BLaER1 treated with 17β-estradiol and CSF1 and Interleukin-3, amounts not matched to agents 10 nM and 100 nM (cell line): Measurements from ENCODE around the gene PARP1.
A peak's percentile ranks its signal among the peaks of the same experiment; 100 is the strongest.

Source experiments
- H3K27ac ChIP-seq, 11 experiments: shearing (Covaris generic); formaldehyde crosslinking; 2 replicates each; pipeline ENCODE4 v1.8.1; 2022
- H3K27me3 ChIP-seq, 11 experiments: shearing (Covaris generic); formaldehyde crosslinking; 2 replicates each; pipeline ENCODE4 v1.8.1; 2022
- H3K36me3 ChIP-seq, 11 experiments: shearing (Covaris generic); formaldehyde crosslinking; 2 replicates each; pipeline ENCODE4 v1.8.1; 2022
- H3K4me1 ChIP-seq, 10 experiments: shearing (Covaris generic); formaldehyde crosslinking; 2 replicates each; pipeline ENCODE4 v1.8.1; 2022
- H3K4me2 ChIP-seq, 11 experiments: shearing (Covaris generic); formaldehyde crosslinking; 2 replicates each; pipeline ENCODE4 v1.8.1; 2022
- H3K4me3 ChIP-seq, 10 experiments: shearing (Covaris generic); formaldehyde crosslinking; 2 replicates each; pipeline ENCODE4 v1.8.1; 2022
- H3K9ac ChIP-seq, 11 experiments: shearing (Covaris generic); formaldehyde crosslinking; 2 replicates each; pipeline ENCODE4 v1.8.1; 2022
- H3K9me3 ChIP-seq, 11 experiments: shearing (Covaris generic); formaldehyde crosslinking; replicated peaks in 1 of 11; 2 replicates each; pipeline ENCODE4 v1.8.1; 2022
- H4K20me1 ChIP-seq, 11 experiments: shearing (Covaris generic); formaldehyde crosslinking; 2 replicates each; pipeline ENCODE4 v1.8.1; 2022
- Cebpa-rat ChIP-seq, 11 experiments: shearing (Covaris generic); IDR thresholded peaks; 2 replicates each; pipeline ENCODE4 v1.8.1; 2022

Gene PARP1

GRCh38 chr1:226371027-226371694 lies 36.7 kb downstream of the PARP1 start:
- peak overlapping the region in 10 of 11 experiments; percentile 4 to 87 (median 80); a peak in 19 of 22 replicates for H3K9ac ChIP-seq
- H3K4me2 ChIP-seq: peak overlapping the region; percentile 84 to 98 (median 96)
- peaks cover 81 to 92% (median 83%) of the 10 kb centered on the region in 11 experiments for H3K36me3 ChIP-seq
- peaks cover 0 to 59% (median 18%) of the 10 kb centered on the region in 11 experiments; a peak in 14 of 22 replicates for H4K20me1 ChIP-seq
- H3K4me3 ChIP-seq: peak overlapping the region in 8 of 10 experiments; percentile 47 to 69 (median 62); a peak in 14 of 20 replicates
- TF ChIP-seq Cebpa-rat (IDR thresholded peaks at IDR 0.05): no peak
- H3K9me3 ChIP-seq: no peaks in the 10 kb centered on the region
- H3K4me1 ChIP-seq: peaks cover 51 to 92% (median 84%) of the 10 kb centered on the region in 10 experiments
- no peaks in the 10 kb centered on the region for H3K27me3 ChIP-seq
- peak overlapping the region in 10 of 11 experiments; percentile 43 to 97 (median 90); a peak in 19 of 22 replicates for H3K27ac ChIP-seq

DNA sequence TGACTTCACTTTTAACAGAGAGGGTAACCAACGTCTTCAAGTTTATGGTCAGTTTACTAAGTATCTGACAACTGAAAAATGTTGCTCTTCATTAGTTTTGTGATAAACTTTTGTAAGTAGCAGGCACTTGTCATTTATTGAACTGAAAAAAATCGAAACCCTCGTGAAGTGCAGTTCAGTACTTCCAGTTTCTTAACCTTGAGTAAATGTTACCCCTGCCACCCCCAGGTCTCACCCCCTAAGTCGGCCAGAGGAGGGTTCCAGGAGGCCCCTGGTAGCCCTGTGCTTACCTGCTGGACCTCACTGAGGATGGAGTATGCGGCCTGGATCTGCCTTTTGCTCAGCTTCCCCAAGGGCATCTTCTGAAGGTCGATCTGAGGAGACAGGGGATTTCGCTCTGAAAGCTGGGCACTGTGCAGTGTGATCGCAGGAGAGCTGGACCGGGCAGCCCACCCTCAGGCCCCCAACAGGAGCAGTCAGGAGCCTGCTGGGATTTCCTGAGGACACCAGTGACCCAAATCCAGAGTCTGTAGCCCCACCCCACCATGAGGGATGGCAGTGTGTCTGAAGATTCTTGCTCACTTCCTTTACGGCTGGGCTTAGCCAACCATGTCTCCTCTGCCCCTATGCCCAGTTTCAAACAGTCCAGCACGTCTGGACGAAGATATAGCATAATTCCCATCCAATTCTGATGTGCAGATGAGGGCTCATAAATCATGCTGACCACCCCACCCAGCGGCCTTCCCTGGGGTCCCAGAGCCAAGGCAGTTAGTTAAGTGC lies 37.6 kb downstream of the PARP1 start:
- H3K9ac ChIP-seq: peak overlapping the region in 10 of 11 experiments; percentile 4 to 87 (median 80); a peak in 19 of 22 replicates
- peak overlapping the region; percentile 84 to 98 (median 96) for H3K4me2 ChIP-seq
- TF ChIP-seq Cebpa-rat (IDR thresholded peaks at IDR 0.05): no peak
- peaks cover 81 to 92% (median 83%) of the 10 kb centered on the region in 11 experiments for H3K36me3 ChIP-seq
- peak overlapping the region in 8 of 10 experiments; percentile 47 to 69 (median 62); a peak in 16 of 20 replicates for H3K4me3 ChIP-seq
- peaks cover 0 to 67% (median 19%) of the 10 kb centered on the region in 11 experiments; a peak in 14 of 22 replicates for H4K20me1 ChIP-seq
- H3K27me3 ChIP-seq: no peaks in the 10 kb centered on the region
- peak overlapping the region in 10 of 11 experiments; percentile 43 to 97 (median 90); a peak in 19 of 22 replicates for H3K27ac ChIP-seq
- no peaks in the 10 kb centered on the region for H3K9me3 ChIP-seq
- H3K4me1 ChIP-seq: peaks cover 51 to 95% (median 86%) of the 10 kb centered on the region in 10 experiments

GRCh38 chr1:226369110-226369509 lies 38.8 kb downstream of the PARP1 start:
- TF ChIP-seq Cebpa-rat (IDR thresholded peaks at IDR 0.05): peak in 2 of 11 experiments; percentile 38 to 73; a peak in 2 of 22 replicates
- Histone ChIP-seq H3K4me1 (peaks cover 46 to 83% (median 74%) of the 10 kb centered on the region in 10 experiments), H4K20me1 (peaks cover 0 to 65% (median 21%) of the 10 kb centered on the region in 11 experiments; a peak in 15 of 22 replicates), H3K9me3 (no peaks in the 10 kb centered on the region), H3K4me2 (peak overlapping the region; percentile 84 to 98 (median 96)), H3K4me3 (peak overlapping the region in 8 of 10 experiments; percentile 33 to 69 (median 62); a peak in 14 of 20 replicates), H3K36me3 (peaks cover 81 to 92% (median 83%) of the 10 kb centered on the region in 11 experiments), H3K27ac (peak overlapping the region in 10 of 11 experiments; percentile 12 to 97 (median 90); a peak in 18 of 22 replicates), H3K27me3 (no peaks in the 10 kb centered on the region), H3K9ac (peak overlapping the region in 9 of 11 experiments; percentile 13 to 87 (median 83); a peak in 17 of 22 replicates)

GRCh38 chr1:226366290-226366689 lies 41.6 kb downstream of the PARP1 start:
- no peaks in the 10 kb centered on the region for H3K9me3 ChIP-seq
- H3K9ac ChIP-seq: no peak overlapping the region
- 0 out of 22 replicates have a peak overlapping the region, but pooled peaks of 2 of the 11 experiments have one; percentile 1 to 27 for H3K4me2 ChIP-seq
- H3K27me3 ChIP-seq: no peaks in the 10 kb centered on the region
- no peak for TF ChIP-seq Cebpa-rat (IDR thresholded peaks at IDR 0.05)
- peaks cover 31 to 55% (median 45%) of the 10 kb centered on the region in 10 experiments for H3K4me1 ChIP-seq
- H4K20me1 ChIP-seq: peaks cover 7 to 71% (median 27%) of the 10 kb centered on the region in 11 experiments; a peak in 17 of 22 replicates
- peak overlapping the region in 6 of 11 experiments; percentile 12 to 96 (median 22); a peak in 8 of 22 replicates for H3K27ac ChIP-seq
- H3K36me3 ChIP-seq: peaks cover 82 to 92% (median 85%) of the 10 kb centered on the region in 11 experiments
- H3K4me3 ChIP-seq: no peak overlapping the region

DNA sequence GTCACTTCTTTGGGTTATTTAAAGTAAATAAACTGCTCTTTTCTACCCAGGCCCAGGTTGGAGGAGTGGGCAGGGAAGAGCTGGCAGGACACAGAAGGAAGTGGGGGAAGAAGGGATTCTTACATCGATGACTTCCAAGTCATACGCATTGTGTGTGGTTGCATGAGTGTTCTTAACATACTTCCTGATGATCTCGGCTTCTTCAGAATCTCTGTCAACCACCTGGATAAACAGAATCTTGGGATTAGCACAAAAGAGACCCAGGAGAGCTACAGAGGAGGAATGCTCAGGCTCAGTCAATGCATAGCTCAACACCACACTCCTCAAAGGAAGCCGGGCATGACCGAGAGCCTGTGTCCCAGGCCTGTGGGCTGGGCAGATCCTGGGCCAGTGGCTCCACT lies 42.1 kb downstream of the PARP1 start:
- H3K27ac ChIP-seq: peak overlapping the region in 6 of 11 experiments; percentile 12 to 95 (median 22); a peak in 8 of 22 replicates
- H3K36me3 ChIP-seq: peaks cover 87 to 94% (median 89%) of the 10 kb centered on the region in 11 experiments

DNA sequence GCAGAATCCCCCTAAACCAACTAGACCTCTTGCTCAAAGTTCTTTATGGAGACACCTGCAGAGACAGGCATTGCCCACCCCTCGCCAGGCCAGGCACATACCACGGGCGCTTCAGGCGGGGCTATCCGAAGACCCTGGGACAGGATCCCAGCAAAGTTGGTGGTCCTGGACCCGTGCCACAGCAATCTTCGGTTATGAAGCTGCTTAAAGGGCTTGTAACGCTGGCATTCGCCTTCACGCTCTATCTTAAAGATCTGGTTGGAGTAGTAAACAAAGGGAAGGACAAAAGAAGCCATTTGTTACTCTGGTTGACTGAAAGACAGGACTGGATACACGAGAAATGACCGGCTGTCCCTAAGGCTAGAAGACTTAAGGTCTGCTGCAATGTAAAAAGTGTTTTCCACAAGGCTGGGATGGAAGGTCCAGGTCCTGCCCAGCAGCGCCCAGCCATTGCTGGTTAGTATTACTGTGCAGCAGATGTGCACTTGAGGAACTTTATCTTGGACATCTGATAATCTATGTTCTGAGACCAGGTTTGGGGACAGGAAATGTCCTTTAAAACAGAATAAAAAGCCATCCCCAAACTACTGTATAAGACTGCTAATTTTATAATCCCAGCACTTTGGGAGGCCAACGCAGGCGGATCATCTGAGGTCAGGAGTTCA lies 42.9 kb downstream of the PARP1 start:
- Histone ChIP-seq H3K4me3 (no peak overlapping the region), H3K27ac (peak overlapping the region in 2 of 11 experiments; percentile 2 to 95; a peak in 1 of 22 replicates), H3K4me2 (no peak overlapping the region), H3K36me3 (peaks cover 91 to 99% (median 93%) of the 10 kb centered on the region in 11 experiments), H3K9ac (no peak overlapping the region), H3K9me3 (no peaks in the 10 kb centered on the region), H3K4me1 (peaks cover 18 to 42% (median 33%) of the 10 kb centered on the region in 10 experiments), H3K27me3 (no peaks in the 10 kb centered on the region), H4K20me1 (peaks cover 7 to 77% (median 31%) of the 10 kb centered on the region in 11 experiments; a peak in 17 of 22 replicates)
- TF ChIP-seq Cebpa-rat (IDR thresholded peaks at IDR 0.05): no peak

More for the DNA sequence above, 42.1 kb downstream of the PARP1 start:
- peaks cover 26 to 50% (median 41%) of the 10 kb centered on the region in 10 experiments for H3K4me1 ChIP-seq
- TF ChIP-seq Cebpa-rat (IDR thresholded peaks at IDR 0.05): no peak
- no peak overlapping the region for H3K4me3 ChIP-seq
- H3K4me2 ChIP-seq: 0 out of 22 replicates have a peak overlapping the region, but pooled peaks of 2 of the 11 experiments have one; percentile 1 to 27
- no peaks in the 10 kb centered on the region for H3K9me3 ChIP-seq
- no peaks in the 10 kb centered on the region for H3K27me3 ChIP-seq
- peaks cover 7 to 76% (median 27%) of the 10 kb centered on the region in 11 experiments; a peak in 17 of 22 replicates for H4K20me1 ChIP-seq
- no peak overlapping the region for H3K9ac ChIP-seq

- Histone ChIP-seq H3K27ac (peak overlapping the region in 2 of 11 experiments; percentile 2 to 24; a peak in 1 of 22 replicates), H3K27me3 (no peaks in the 10 kb centered on the region), H3K4me2 (no peak overlapping the region), H4K20me1 (peaks cover 7 to 77% (median 31%) of the 10 kb centered on the region in 11 experiments; a peak in 17 of 22 replicates), H3K4me1 (peaks cover 13 to 37% (median 28%) of the 10 kb centered on the region in 10 experiments), H3K4me3 (no peak overlapping the region), H3K9ac (no peak overlapping the region), H3K36me3 (peaks cover 94 to 99% (median 94%) of the 10 kb centered on the region in 11 experiments), H3K9me3 (no peaks in the 10 kb centered on the region)
- TF ChIP-seq Cebpa-rat (IDR thresholded peaks at IDR 0.05): no peak
Observed at GRCh38 chr1:226364514-226364899, 43.4 kb downstream of the PARP1 start.
